ENCODE data around the gene PHF3. TPM values are rescaled to one million over a fixed set of nuclear protein-coding genes. Genes with fewer than 3 reads are reported as not detected.
"Not testable (repeated sequence)": the region's sequence is repeated elsewhere in the genome, so short reads cannot be mapped to it uniquely, and the experiment has no call there.

The PHF3 gene
- total RNA-seq, 1 experiment from 2014 or later = 56.4 TPM

GRCh38 chr6:63744810-63745209 is 109.2 kb downstream of the PHF3 start (continued):
- TF ChIP-seq HMGXB4 (CRISPR knock-in tag; IDR thresholded peaks at IDR 0.05) (no peak), ZBTB21 (CRISPR knock-in tag; IDR thresholded peaks at IDR 0.05; ENCODE audit: borderline replicate concordance) (no peak), ATF6 (CRISPR knock-in tag; IDR thresholded peaks at IDR 0.05) (no peak), TEAD4 (CRISPR knock-in tag; IDR thresholded peaks at IDR 0.05) (no peak), ZNF263 (CRISPR knock-in tag; IDR thresholded peaks at IDR 0.05; ENCODE audit: low read depth) (no peak), FOXK1 (CRISPR knock-in tag; IDR thresholded peaks at IDR 0.05) (no peak), RELA (CRISPR knock-in tag; IDR thresholded peaks at IDR 0.05; ENCODE audit: borderline replicate concordance) (no peak), SMAD3 (CRISPR knock-in tag; IDR thresholded peaks at IDR 0.05; ENCODE audit: borderline replicate concordance) (no peak), TP53 (CRISPR knock-in tag; IDR thresholded peaks at IDR 0.05) (no peak), NR2C2 (CRISPR knock-in tag; IDR thresholded peaks at IDR 0.05) (no peak), IRF2 (CRISPR knock-in tag; IDR thresholded peaks at IDR 0.05; ENCODE audit: borderline replicate concordance, low read depth) (no peak)
- TF ChIP-seq, protein P1, sequence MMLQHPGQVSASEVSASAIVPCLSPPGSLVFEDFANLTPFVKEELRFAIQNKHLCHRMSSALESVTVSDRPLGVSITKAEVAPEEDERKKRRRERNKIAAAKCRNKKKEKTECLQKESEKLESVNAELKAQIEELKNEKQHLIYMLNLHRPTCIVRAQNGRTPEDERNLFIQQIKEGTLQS (CRISPR knock-in tag; conservative IDR thresholded peaks at IDR 0.05) = no peak
- TF ChIP-seq, protein P2, sequence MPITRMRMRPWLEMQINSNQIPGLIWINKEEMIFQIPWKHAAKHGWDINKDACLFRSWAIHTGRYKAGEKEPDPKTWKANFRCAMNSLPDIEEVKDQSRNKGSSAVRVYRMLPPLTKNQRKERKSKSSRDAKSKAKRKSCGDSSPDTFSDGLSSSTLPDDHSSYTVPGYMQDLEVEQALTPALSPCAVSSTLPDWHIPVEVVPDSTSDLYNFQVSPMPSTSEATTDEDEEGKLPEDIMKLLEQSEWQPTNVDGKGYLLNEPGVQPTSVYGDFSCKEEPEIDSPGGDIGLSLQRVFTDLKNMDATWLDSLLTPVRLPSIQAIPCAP (CRISPR knock-in tag; IDR thresholded peaks at IDR 0.05) = no peak

GRCh38 chr6:63745784-63746183 is 110.2 kb downstream of the PHF3 start:
- no peak for TF ChIP-seq JUN (CRISPR knock-in tag; IDR thresholded peaks at IDR 0.05)
- Mint-ChIP-seq H3K36me3 (peaks cover 3% of the 10 kb centered on the region; the same call in 1 of the 2 replicates), H3K9me3 (peaks cover 14% of the 10 kb centered on the region), H3K27ac (no peak overlapping the region), H3K4me1 (peaks cover 8% of the 10 kb centered on the region), H3K27me3 (ENCODE audit: low read depth) (peaks cover 4% of the 10 kb centered on the region; the same call in 1 of the 2 replicates), H3K4me3 (no peak overlapping the region)
- ChIA-PET POLR2A (no interaction called here), CTCF (no interaction called here)
- DNase-seq (ENCODE audit: low spot score) (no peak), ATAC-seq (no peak)

- Mint-ChIP-seq H3K27ac (no peak overlapping the region), H3K4me3 (no peak overlapping the region), H3K9me3 (peaks cover 39% of the 10 kb centered on the region), H3K27me3 (ENCODE audit: low read depth) (peaks cover 4% of the 10 kb centered on the region; the same call in 1 of the 2 replicates), H3K36me3 (peaks cover 14% of the 10 kb centered on the region), H3K4me1 (peaks cover 8% of the 10 kb centered on the region)
- TF ChIP-seq GTF2I (CRISPR knock-in tag; conservative IDR thresholded peaks at IDR 0.05) (no peak), RORB (CRISPR knock-in tag; IDR thresholded peaks at IDR 0.05) (no peak), RELA (CRISPR knock-in tag; IDR thresholded peaks at IDR 0.05; ENCODE audit: borderline replicate concordance) (no peak), HMGA2 (CRISPR knock-in tag; IDR thresholded peaks at IDR 0.05) (no peak), SP1 (CRISPR knock-in tag; conservative IDR thresholded peaks at IDR 0.05) (no peak), ELF4 (CRISPR knock-in tag; IDR thresholded peaks at IDR 0.05; ENCODE audit: low read depth) (no peak), SMAD4 (CRISPR knock-in tag; IDR thresholded peaks at IDR 0.05) (no peak)
- TF ChIP-seq, protein P3, sequence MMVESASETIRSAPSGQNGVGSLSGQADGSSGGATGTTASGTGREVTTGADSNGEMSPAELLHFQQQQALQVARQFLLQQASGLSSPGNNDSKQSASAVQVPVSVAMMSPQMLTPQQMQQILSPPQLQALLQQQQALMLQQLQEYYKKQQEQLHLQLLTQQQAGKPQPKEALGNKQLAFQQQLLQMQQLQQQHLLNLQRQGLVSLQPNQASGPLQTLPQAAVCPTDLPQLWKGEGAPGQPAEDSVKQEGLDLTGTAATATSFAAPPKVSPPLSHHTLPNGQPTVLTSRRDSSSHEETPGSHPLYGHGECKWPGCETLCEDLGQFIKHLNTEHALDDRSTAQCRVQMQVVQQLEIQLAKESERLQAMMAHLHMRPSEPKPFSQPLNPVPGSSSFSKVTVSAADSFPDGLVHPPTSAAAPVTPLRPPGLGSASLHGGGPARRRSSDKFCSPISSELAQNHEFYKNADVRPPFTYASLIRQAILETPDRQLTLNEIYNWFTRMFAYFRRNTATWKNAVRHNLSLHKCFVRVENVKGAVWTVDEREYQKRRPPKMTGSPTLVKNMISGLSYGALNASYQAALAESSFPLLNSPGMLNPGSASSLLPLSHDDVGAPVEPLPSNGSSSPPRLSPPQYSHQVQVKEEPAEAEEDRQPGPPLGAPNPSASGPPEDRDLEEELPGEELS (CRISPR knock-in tag; IDR thresholded peaks at IDR 0.05) = no peak
- POLR2A ChIA-PET = no interaction called here
- ATAC-seq = no peak
- no peak for DNase-seq (ENCODE audit: low spot score)
- CTCF ChIA-PET = no interaction called here
Observed at GRCh38 chr6:63750400-63750799, 114.8 kb downstream of the PHF3 start.

- H3K4me3 Mint-ChIP-seq; POLR2A ChIA-PET; H3K4me1 Mint-ChIP-seq; DNase-seq (ENCODE audit: low spot score); ATAC-seq; CTCF ChIA-PET; H3K27ac Mint-ChIP-seq; H3K27me3 Mint-ChIP-seq (ENCODE audit: low read depth): not testable (repeated sequence)
- peaks cover 32% of the 10 kb centered on the region for H3K36me3 Mint-ChIP-seq
- peaks cover 54% of the 10 kb centered on the region for H3K9me3 Mint-ChIP-seq
Observed at GRCh38 chr6:63757275-63757674, 121.7 kb downstream of the PHF3 start.
